ENCODE results near the gene C3orf52.

Gene C3orf52

DNA sequence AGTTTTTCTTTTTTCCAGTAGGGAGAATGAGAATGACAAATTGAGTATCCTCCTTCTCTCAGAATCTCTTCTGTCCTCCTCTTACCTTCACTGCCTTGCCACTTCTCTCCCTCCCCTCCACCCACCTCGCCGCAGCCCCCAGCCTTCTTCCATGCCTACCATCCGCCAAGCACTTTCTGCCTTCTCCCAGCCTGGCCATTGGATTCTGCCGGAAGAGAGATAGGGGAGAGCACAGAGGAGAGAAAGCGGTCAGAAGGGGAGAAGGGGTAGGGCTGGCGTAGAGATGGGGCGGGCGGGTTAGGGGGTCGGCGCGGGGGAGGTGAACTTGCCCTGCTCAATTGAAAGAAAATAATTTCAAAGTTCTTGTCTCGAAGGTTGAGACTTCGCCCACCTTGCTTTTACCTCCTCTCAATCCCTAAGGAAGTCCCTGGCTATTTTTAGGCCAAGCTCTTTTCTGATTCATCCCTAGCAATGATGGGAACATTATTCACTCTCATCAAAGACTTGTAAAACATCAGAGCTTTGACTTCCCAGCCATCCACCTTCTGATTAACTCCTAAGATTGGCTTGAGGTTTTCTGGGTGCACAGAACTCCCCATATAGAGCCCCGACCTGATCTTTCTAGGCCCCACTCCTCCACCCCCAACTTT lies 811 bp downstream of the C3orf52 start:
- DNase-seq = no peak

DNA sequence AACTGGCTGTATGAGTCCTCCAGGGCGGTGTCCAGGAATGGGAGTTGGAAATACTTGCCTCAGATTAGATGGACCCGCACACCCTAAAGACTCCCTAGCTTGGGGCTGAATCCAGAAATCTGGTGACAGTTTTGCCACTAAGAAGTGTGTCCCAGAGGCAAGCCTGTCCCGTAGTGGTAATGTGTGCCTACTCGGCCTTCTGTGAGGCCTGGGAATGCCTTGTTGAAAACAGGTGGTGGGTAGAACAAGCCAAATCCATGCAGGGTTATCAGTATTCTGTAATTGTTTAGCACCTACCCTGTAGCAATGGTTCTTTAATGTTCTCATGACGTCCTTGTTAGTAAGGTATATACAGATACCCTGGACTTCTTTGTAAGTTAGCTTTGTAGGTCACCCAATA lies 1.6 kb downstream of the C3orf52 start:
- DNase-seq = no peak

DNA sequence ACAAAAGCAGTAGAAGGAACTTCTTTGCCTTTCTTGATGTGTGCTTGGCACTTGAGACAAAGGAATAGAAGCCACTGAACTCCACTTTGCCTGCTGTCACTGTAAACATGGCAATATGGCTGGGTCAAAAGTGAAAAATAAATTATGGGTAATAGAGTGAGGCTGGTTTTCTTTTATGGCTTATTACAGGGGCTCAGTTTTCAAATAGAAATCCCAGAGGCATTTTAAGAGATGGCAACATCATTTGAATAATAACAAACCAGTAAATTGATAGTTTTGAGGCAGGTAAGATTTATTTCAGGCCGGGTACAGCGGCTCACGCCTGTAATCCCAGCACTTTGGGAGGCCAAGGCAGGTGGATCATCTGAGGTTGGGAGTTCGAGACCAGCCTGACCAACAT lies 2.8 kb downstream of the C3orf52 start:
- no peak for DNase-seq

DNA sequence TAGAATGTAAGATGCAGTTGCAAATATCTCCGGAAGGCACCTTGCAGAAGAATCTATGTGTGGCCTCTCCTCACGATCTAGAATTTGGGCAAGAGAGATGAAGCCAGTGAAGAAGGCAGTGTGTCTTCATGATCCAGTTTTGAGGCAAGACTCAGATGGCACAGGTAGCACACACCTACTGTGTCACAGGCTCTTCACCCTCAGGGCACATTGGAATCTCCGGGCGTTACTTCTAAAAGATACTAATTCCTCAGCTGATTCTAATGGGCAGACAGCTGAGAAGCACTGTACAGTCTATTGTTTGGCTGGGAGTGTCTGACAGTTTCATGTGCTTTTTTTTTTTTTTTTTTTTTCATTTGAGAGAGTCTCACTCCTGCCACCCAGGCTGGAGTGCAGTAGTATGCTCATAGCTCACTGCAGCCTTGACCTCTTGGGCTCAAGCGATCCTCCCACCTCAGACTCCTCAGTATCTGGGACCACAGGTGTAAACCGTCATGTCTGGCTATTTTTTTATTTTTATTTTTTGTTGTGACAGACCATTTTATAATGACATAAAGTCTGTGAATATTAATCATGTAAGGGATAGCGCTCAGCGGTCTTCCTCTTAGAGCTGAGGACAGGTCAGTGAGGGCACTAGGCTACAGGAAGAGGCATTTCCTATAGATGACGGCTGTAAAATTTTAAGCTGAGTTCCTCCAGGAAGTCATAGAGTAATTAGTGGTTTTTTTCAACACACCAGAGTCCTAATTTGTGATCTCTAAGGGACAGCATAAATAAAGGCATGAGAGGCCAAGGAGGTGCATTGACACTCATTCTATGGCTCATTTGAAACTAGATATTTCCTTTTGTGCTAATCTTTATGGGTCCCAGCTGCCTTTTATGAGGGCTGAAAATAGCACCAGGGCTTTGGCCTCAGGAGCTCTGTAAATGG lies 4.0 kb downstream of the C3orf52 start:
- DNase-seq = no peak

DNA sequence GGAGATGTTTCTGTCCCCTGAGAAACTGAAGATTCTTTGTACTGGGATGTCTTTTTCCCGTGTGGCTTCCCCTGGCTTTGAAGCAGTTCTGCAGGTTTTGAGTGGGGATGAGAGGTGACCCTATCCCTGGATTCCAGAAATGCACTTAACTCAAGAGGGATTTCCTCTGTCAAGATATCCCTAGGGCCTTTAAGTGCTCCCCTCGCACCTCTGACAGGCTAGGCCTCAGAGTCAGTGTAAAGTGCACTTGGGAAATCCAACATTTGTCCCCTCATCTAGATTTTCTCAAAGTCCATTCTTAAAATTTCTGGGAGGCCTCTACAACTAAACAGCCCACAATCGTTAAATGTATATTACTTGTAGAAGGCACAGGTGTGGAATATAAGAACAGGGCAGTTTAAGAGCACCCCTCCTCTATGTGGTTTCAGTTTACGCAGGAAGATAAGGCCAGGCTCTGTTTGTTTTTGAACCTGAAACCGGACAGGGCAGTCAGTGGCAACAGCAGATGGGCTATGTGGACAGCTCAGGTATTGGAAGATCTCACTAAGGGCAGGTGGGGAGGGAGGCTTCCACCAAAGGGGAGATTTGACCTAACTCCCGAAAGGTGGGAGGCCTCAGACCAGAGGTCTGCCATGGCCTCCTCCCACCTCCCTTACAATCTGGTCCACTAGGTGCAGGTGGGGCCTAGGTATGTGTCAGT lies 4.8 kb downstream of the C3orf52 start:
- DNase-seq = no peak

DNA sequence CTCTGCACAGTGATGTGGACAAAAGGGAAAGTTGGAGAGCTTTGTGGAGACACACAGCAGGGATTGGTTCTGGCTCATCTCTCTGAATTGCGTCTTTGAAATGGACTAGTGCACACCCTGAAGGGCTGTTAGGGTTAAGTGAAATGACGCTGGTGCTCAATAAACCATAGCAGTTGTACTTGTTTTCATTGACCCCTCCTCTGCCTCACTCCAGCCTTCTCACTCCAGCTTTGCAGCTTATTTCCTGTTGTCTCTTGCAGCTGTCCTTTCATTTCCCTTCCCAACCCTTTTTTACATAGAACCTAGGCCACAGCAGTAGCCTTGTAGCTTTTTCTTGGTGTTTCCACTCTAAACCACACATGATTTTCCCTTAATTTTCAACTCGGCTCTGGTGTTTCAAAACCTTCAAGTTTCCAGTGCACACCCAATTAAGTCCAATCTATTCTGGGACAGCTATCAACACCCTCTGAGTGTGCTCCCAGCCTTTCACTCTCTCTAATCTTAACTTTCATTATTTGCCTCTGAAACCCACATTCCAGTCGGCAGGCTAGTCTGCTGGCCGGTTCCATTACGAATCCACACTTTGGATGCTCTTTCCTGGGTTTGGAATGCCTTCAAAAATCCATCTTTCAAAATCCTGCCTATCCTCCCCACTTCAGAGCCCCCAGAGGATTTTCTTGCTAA lies 6.4 kb downstream of the C3orf52 start:
- DNase-seq = no peak

DNA sequence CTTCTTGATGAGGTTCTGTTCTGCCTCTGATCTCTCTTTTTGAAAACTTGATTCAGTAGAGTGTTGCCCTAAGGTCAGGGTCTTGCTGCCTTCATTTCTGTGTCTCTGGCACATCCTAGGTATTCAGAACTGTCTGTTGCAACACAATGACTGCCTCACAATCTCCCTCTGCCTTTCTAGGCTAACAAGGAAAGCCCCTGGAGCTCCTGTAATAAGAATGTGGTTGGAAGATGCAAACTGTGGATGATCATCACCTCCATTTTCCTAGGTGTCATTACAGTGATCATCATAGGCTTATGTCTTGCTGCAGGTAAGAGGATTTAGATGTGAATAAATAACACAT lies 7.0 kb downstream of the C3orf52 start:
- DNase-seq = no peak

DNA sequence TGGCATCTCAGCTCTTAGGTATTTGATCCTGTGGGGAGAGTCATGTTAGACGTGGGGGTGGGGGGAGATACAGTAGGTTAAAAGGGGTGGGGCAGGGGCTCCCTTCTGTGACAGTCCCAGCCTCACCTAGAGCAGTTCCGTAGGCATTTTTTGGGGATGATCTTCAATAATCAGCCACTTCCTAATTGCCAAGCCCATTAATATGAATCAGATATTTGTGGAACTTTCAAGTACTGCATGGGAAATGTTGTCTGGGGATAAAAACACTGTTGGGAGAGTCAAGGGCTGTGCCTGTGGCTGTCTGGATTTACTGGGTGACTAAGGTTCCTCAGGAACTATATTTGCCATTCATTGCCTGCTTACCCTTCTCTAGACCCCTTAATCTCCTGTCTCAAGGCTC lies 9.5 kb downstream of the C3orf52 start:
- no peak for DNase-seq

DNA sequence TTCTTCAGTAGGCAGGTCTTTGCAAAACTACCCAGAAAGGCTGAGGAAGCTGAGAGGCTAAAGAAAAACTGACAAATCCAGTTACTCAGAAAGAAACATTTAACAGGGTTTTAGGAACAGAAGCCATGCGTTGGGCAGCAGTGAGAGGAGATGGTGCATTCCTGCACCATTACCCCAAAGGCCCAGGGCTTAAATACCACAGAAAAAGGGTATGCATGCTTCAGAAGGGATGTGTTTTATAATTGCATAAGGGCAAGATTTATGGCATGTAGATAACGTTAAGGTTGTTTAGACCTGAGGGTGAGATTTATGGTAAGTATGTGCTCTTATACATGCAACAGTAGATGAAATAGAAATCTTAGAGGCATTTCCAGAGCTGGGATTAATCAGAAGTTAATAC lies 10.0 kb downstream of the C3orf52 start:
- DNase-seq = no peak

DNA sequence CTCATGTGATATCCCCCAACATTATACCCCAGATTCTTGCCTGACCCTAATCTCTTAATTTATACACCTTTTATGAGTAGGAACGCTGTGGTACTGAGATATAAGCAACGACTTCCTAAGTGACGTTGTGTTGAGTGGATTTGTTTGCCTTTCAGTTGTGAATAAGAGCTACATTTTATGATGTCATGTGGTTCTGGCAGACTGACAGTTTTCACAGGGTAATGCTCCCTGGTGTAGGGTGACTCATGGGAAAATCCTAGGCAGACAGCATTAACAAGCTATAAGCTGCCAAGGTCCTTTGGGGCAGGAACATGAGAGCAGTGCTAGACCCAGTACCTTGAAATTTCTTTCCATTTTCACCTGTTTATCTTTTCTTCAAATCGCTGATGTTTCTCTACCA lies 11.2 kb downstream of the C3orf52 start:
- DNase-seq = no peak

DNA sequence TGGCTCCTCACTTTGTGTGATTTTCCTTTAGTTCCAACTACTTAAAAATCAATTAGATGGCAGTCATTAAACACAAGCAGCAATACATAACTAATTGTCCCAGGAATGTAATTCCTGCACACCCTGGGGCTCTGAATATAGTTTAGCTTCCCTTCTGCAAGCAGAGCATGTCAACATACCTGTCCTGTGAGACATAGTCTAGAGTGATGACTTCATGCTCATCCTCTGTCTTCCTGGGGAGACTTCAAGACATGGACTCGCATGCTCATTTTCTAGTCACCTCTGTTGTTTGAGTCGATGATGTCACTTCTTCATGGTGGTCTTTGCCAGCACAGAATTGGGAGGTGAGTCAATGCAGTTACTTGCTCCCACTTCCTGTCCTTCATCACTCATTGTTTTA lies 15.7 kb downstream of the C3orf52 start:
- no peak for DNase-seq

DNA sequence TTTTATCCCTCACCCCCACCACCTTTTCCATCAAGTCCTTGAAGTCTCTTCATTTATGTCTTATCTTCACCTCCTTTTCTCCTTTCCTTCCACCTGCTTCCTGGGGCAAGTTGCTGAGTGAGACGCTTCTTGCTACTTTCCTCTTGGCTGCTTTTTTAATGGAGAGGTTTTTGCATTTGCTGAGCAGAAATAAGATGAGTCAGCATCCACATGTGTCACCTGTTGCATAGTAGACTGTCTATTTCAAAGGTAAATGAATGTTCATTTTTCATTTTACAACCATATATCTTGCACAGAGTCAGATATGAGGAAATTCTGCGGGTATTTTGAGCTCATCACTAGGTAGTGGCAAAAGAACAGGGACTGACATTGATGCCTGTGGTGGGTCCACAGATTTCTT lies 18.6 kb downstream of the C3orf52 start:
- DNase-seq = no peak

DNA sequence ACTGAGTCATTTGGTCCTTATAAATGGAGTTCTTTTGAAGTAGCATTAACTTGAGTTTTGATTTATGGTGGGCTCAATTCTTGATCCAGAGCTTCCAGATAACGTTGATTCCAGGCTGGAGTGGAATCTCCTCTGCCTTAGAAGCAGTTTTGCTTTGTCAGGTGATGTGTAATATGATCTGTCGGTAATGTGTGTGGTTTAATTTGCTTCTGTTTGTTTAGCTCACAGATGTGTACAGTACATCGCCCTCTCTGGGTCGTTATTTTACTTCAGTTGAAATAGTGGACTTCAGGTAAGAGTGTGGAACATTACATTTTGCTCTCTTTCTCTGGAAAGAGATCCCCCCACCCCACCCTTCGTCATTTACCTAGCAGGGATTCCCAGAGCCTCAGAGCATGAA lies 23.1 kb downstream of the C3orf52 start:
- no peak for DNase-seq

DNA sequence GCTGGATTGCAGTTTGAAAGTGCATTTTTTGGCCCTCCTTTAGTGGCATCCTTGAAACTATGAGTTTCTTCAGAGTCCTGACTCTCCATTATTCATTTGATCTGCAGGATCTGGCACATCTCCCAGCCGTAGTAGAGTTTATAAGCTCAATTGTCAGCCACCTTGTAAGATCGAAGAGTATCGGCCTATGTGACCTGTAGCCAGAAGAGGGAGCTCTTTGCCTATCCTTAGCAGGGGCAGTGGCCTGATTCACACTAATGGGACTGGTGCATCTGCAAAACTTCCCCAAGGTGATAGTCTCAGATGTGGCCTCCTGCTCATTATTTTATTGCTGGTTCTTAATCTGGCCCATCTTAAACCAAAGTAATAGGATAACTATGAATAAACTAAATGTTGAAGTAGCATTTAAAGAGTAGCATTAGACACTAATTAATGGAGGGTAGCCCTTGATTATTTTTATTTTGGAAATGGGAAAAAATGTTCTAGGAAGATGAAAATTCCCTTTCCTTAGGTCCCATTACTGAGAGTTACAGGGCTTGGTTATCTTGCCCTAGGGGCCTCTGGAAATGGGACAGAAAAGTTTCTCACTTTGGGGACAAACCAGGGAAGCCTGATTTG lies 25.7 kb downstream of the C3orf52 start:
- DNase-seq = peak; percentile 58

DNA sequence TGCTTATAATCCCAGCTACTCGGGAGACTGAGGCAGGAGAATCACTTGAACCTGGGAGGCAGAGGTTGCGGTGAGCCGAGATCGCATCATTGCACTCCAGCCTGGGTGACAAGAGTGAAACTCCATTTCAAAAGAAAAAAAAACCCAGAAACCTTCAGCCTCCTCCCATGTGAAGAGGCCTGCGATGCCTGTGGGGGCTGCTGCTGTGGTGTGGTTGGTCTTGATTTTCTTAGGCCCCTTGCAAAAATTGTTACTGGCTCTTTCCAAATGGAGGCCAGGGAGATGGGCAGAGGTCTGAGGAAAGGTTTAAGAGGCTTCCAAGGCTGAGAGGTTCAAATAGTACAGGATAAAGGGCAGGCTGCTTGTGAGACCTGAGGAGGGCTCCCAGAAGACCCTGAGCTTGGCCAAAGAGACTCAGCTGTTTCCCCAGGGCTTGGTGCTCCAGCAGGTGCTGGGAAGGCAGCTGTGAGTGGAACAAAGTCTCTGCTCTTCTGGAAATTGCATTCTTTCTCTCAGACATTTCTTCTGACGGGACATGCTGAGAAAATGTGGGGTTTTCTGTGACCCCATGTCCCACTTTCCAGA lies 28.5 kb downstream of the C3orf52 start:
- no peak for DNase-seq

DNA sequence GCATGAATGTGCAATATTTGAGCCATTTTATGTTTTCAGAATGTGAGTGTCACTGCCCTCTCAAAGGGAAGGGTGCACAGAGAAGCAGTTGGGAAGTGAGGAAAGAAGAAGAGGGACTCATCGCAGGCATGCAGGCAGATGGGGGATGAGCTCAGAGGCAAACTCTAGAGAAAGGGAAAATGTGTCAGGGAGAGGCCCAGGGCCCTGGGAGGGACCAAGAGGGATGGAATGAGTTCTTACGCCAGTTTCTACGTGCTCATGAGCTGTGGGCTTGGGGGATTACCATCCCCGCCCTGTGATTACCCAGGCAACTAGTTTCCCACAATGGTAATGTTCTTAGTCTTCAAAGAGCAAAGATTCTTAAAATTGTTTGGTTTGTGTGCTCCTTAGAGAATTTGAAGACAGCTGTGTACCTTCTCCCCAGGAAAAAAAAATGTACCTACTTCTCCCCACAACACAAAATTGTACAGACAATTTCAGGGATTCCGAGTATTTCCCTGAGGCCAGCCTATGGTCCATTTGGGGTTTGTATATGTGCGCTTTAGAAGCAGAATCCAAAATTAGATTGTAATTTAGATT lies 29.1 kb downstream of the C3orf52 start:
- no peak for DNase-seq

DNA sequence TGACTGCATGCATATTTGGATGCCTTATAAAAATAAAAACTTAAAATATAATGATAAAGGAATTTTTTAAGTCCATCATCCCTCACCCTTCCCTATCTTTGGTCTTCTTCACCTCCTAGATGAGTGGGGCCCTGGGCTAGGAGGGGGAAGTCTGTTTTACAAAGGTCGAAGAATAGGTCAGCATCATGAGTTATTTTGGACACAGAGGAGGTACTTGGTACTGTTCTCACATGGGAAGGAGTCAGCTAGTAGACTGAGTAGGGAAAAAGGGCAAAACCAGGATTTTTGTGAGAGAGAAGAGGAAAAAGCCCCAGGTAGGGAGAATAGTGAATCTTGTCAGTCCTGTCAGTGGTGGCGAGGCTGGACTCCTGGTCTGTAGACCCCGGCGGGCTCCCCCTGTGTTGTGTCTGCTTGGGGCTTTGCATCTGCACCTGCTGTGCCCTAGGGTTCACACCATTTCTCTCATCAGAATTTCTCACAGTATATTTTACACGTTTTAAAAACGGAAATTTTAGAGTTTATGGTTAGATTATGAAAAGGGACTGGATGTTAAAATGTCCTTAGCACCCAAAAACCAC lies 29.7 kb downstream of the C3orf52 start:
- no peak for DNase-seq

DNA sequence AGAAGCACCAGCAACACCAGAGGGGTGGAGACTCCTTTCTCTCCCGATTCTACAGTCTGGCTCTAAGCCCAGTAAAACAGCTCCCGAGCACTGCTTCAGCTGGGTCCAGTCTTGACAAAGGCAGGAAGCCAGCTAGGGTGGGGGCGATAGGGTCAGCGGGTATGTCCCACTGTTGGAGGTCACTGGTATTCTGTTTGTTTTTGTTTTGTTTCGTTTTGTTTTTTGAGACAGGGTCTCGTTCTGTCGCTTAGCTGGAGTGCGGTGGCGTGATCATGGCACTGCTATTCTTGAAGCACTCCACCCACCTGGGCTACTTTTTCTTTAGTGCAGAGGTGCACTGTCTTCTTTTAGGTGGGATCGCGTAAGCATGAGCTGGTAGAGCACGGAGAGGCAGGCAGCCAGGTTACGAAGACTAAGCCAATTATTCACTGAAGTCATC lies 30.6 kb downstream of the C3orf52 start:
- DNase-seq = no peak

DNA sequence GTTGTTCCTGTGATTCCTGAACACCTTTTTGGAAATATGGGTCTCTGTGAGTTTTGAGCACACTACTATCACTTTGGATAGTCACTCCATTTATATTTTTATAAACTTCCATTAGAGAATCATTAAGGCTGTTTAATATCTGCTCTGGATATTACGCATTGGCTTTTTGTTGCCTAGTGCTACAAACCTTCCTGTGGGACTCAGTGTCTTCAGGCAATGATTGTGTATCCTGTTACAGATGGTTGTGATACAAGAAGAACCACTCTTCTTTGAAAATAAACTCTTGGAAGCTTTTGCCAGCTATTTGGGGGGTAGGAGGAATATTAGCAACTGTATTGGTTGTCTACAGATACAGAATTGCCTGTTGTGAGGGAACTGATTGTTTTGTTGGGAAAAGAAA lies 31.2 kb downstream of the C3orf52 start:
- no peak for DNase-seq

DNA sequence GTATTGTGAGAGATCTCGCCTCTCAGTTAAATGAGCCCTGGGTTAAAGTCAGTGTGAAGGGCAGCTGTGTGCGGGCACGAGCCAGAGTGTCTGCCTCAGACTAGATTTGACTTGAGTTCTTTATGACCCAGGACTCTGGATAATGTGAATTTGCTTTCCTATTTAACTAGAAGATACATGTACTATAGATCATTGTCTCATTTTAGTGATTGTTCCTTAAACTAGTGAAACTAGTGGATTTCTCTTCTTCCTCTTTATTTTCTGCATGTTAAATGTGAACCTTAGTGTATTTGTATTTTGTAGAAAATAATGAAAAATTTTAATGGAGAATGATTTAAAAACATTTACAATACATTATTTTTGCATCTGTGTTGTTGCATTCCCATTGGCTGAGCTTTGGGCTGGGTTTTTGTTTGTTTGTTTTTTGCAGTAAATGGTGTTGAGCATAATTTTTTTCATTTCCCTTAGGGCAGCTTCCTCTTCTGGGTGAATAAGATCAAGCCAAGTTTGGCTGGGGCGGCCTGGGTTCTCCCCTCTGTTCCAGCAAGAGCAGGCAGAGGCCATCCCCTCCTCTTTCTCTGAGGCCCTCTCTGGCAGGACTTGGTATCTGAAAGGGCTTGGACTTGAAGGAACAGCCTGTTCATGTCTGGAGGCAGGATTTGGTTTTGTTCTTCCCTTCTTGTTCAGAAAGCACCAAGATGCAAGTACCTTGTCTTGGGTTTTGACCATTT lies 31.8 kb downstream of the C3orf52 start:
- DNase-seq = peak; percentile 10
